ENCODE measurements around the gene GON4L.
"Not testable (repeated sequence)": the region's sequence is repeated elsewhere in the genome, so short reads cannot be mapped to it uniquely, and the experiment has no call there.

Gene GON4L

DNA sequence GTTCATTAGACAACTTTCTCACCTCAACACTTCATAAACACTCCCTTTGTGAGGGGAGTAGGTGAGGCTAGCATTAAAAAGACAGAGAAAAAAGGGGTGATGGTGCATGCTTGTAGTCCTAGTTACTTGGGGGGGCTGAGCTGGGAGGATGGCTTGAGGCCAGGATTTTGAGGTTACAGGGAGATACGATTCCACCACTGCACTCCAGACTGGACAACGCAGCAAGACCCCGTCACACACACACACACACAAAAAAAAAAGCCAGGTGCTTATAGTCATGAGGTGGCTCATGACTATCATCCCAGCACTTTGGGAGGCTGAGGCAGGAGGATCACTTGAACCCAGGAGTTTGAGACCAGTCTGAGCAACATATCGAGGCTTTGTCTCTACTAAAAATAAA is 29.6 kb downstream of the GON4L start:
- no peak overlapping the region for H3K4me3 ChIP-seq (ENCODE audit: low read depth in 1 of 2, low read length in 2 of 2)
- no peaks in the 10 kb centered on the region for H3K27me3 ChIP-seq (ENCODE audit: low read depth, low read length)
- no peak overlapping the region for H3K27ac ChIP-seq (ENCODE audit: low read length)
- no peaks in the 10 kb centered on the region for H3K4me1 ChIP-seq (ENCODE audit: control insufficient read depth in 1 of 2, insufficient read depth in 2 of 2, low read length in 2 of 2)
- no peaks in the 10 kb centered on the region for H3K9me3 ChIP-seq (ENCODE audit: control insufficient read depth in 1 of 2, low read length in 2 of 2)
- H3K36me3 ChIP-seq (ENCODE audit: control insufficient read depth in 1 of 2, insufficient read depth in 2 of 2, low read length in 2 of 2), result peaks cover 15 to 20% of the 10 kb centered on the region in 2 donors

GRCh38 chr1:155816351-155816750 is 40.7 kb downstream of the GON4L start:
- H3K36me3 ChIP-seq (ENCODE audit: control insufficient read depth in 1 of 2, insufficient read depth in 2 of 2, low read length in 2 of 2), result peaks cover 40 to 53% of the 10 kb centered on the region in 2 donors

DNA sequence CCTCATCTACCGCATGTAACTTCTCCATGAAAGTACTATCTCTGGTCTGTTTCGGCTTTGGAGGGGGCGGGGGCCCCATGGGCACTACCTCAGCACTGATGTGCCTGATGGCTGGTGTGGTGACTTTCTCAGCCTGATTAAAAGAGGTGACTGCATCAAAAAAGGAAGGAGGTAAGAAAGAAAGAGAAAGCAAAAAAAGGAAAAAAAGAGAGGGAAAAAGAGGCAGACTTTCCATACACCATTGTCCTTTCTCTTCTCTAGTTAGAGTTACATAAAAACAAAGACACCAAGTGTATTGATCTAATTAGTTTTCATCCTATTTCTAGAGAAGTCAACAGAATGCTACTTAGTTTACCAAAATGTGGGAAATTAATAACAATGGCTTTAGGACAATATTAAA is 43.3 kb downstream of the GON4L start:
- Histone ChIP-seq H3K27ac (ENCODE audit: low read length) (no peak overlapping the region), H3K9me3 (ENCODE audit: control insufficient read depth in 1 of 2, low read length in 2 of 2) (no peaks in the 10 kb centered on the region), H3K36me3 (ENCODE audit: control insufficient read depth in 1 of 2, insufficient read depth in 2 of 2, low read length in 2 of 2) (peaks cover 24 to 34% of the 10 kb centered on the region in 2 donors), H3K4me1 (ENCODE audit: control insufficient read depth in 1 of 2, insufficient read depth in 2 of 2, low read length in 2 of 2) (no peaks in the 10 kb centered on the region), H3K27me3 (ENCODE audit: low read depth, low read length) (no peaks in the 10 kb centered on the region), H3K4me3 (ENCODE audit: low read depth in 1 of 2, low read length in 2 of 2) (no peak overlapping the region)

More at GRCh38 chr1:155816351-155816750, 40.7 kb downstream of the GON4L start:
- H3K4me1 ChIP-seq (ENCODE audit: control insufficient read depth in 1 of 2, insufficient read depth in 2 of 2, low read length in 2 of 2), result no peaks in the 10 kb centered on the region
- no peak overlapping the region for H3K4me3 ChIP-seq (ENCODE audit: low read depth in 1 of 2, low read length in 2 of 2)
- no peak overlapping the region for H3K27ac ChIP-seq (ENCODE audit: low read length)
- H3K9me3 ChIP-seq (ENCODE audit: control insufficient read depth in 1 of 2, low read length in 2 of 2), result no peaks in the 10 kb centered on the region
- H3K27me3 ChIP-seq (ENCODE audit: low read depth, low read length), result no peaks in the 10 kb centered on the region

DNA sequence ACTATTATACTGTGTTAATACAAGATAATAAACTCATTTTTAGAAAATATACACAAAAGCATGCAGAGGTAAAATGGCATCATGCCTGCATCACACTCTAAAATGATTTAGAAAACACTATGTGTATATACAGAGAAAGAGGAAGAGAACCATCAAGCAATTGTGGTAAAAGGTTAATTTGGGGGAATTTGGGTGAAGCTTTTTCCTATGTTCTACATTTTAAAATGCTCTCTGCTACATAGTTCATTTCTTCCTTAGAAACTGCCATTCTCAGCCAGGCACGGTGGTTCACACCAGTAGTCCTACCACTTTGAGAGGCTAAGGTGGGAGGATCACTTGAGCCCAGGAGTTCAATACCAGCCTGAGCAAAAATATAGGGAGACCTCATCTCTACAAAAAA is 44.1 kb downstream of the GON4L start:
- H3K4me3 ChIP-seq (ENCODE audit: low read depth in 1 of 2, low read length in 2 of 2), result no peak overlapping the region
- no peaks in the 10 kb centered on the region for H3K4me1 ChIP-seq (ENCODE audit: control insufficient read depth in 1 of 2, insufficient read depth in 2 of 2, low read length in 2 of 2)
- peaks cover 19 to 30% of the 10 kb centered on the region in 2 donors for H3K36me3 ChIP-seq (ENCODE audit: control insufficient read depth in 1 of 2, insufficient read depth in 2 of 2, low read length in 2 of 2)
- H3K27me3 ChIP-seq (ENCODE audit: low read depth, low read length), result no peaks in the 10 kb centered on the region
- H3K9me3 ChIP-seq (ENCODE audit: control insufficient read depth in 1 of 2, low read length in 2 of 2), result no peaks in the 10 kb centered on the region
- no peak overlapping the region for H3K27ac ChIP-seq (ENCODE audit: low read length)

DNA sequence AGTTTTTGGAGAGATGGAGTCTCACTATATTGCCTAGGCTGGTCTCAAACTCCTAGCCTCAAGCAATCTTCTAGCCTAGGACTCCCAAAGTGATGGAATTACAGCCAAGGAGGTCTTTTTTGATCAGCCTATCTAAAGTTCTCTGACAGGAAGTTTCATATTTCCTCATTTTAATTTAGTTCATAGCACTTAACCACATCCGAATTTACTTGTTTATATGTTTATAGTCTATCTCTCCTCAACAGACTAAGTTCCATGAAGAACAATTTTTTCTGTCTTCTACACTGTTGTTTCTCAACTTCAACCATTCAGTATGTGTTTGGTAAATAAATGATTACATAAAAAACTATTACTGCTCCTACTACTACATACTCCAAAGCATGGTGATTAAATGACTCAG is 47.9 kb downstream of the GON4L start:
- Histone ChIP-seq H3K27ac (ENCODE audit: low read length) (no peak overlapping the region), H3K27me3 (ENCODE audit: low read depth, low read length) (no peaks in the 10 kb centered on the region), H3K9me3 (ENCODE audit: control insufficient read depth in 1 of 2, low read length in 2 of 2) (no peaks in the 10 kb centered on the region), H3K4me1 (ENCODE audit: control insufficient read depth in 1 of 2, insufficient read depth in 2 of 2, low read length in 2 of 2) (no peaks in the 10 kb centered on the region), H3K36me3 (ENCODE audit: control insufficient read depth in 1 of 2, insufficient read depth in 2 of 2, low read length in 2 of 2) (peaks cover 22 to 30% of the 10 kb centered on the region in 2 donors), H3K4me3 (ENCODE audit: low read depth in 1 of 2, low read length in 2 of 2) (no peak overlapping the region)

DNA sequence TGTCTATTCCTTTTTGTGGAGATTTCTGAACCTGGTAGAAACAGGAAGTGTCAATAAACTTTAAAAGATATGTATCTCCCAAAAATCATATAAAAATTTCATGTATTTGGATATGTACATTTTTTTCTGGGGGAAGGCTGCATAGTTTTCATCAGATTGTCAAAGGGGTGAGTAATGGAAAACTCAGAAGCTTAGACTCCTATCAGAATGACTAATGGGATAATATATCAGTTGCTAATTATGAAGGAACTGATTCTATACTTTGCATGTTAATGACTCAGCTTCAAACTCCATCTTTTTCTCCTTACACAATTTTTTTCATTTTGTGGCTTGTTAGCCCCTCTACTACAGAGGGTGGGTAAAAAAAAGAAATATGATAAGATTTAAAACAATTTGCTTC is 55.9 kb downstream of the GON4L start:
- H3K4me3 ChIP-seq (ENCODE audit: low read depth in 1 of 2, low read length in 2 of 2), result no peak overlapping the region
- H3K9me3 ChIP-seq (ENCODE audit: control insufficient read depth in 1 of 2, low read length in 2 of 2), result no peaks in the 10 kb centered on the region
- no peak overlapping the region for H3K27ac ChIP-seq (ENCODE audit: low read length)
- H3K4me1 ChIP-seq (ENCODE audit: control insufficient read depth in 1 of 2, insufficient read depth in 2 of 2, low read length in 2 of 2), result no peaks in the 10 kb centered on the region
- peaks cover 23 to 29% of the 10 kb centered on the region in 2 donors for H3K36me3 ChIP-seq (ENCODE audit: control insufficient read depth in 1 of 2, insufficient read depth in 2 of 2, low read length in 2 of 2)
- H3K27me3 ChIP-seq (ENCODE audit: low read depth, low read length), result no peaks in the 10 kb centered on the region

DNA sequence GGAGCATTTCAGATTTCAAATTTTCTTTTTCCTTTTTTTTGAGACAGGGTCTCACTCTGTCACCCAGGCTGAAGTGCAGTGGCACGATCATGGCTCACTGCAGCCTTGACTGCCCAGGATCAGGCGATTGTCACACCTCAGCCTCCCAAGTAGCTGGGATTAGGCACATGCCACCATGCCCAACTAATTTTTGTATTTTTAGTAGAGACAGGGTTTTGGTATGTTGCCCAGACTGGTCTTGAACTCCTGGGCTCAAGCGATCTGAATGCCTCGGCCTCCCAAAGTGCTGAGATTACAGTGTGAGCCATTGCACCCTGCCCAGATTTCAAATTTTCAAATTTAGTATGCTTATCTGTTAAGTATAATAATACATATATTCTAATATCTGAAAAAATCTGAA is 61.4 kb downstream of the GON4L start:
- not testable (repeated sequence) for H3K9me3 ChIP-seq (ENCODE audit: control insufficient read depth in 1 of 2, low read length in 2 of 2); H3K27ac ChIP-seq (ENCODE audit: low read length); H3K4me3 ChIP-seq (ENCODE audit: low read depth in 1 of 2, low read length in 2 of 2); H3K4me1 ChIP-seq (ENCODE audit: control insufficient read depth in 1 of 2, insufficient read depth in 2 of 2, low read length in 2 of 2); H3K27me3 ChIP-seq (ENCODE audit: low read depth, low read length)
- H3K36me3 ChIP-seq (ENCODE audit: control insufficient read depth in 1 of 2, insufficient read depth in 2 of 2, low read length in 2 of 2), result peaks cover 18 to 32% of the 10 kb centered on the region in 2 donors

DNA sequence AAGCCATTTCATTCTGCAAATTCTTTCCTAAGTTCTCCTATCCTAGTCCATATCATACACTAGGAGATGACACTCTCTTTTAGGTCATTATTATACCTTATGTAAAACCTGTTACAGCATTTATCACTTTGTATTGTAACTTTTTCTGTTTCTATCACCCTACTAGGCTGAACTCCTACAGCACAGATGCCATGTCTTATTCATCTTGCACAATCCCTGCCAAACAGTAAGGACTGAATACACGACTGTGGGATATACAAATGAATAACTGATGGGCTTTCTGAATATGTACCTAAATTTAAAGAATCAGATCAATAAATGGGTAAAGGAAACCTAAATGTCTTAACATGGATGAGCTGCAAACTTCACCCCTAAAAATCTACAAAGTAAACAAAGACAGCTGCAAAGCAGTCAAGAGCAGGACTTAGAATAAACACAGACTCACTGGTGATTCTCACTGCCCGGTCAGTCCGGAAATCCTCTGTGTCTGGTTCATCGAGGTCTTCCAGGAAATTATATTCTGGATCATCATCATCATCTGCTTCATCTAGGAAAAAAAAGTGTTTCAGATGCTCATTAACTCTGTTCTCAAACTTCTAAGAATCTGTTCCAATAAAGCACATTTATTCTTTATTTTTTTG is 62.3 kb downstream of the GON4L start:
- no peak overlapping the region for H3K27ac ChIP-seq (ENCODE audit: low read length)
- H3K4me3 ChIP-seq (ENCODE audit: low read depth in 1 of 2, low read length in 2 of 2), result no peak overlapping the region
- H3K4me1 ChIP-seq (ENCODE audit: control insufficient read depth in 1 of 2, insufficient read depth in 2 of 2, low read length in 2 of 2), result no peaks in the 10 kb centered on the region
- peaks cover 17 to 36% of the 10 kb centered on the region in 2 donors for H3K36me3 ChIP-seq (ENCODE audit: control insufficient read depth in 1 of 2, insufficient read depth in 2 of 2, low read length in 2 of 2)
- no peaks in the 10 kb centered on the region for H3K27me3 ChIP-seq (ENCODE audit: low read depth, low read length)
- H3K9me3 ChIP-seq (ENCODE audit: control insufficient read depth in 1 of 2, low read length in 2 of 2), result no peaks in the 10 kb centered on the region

DNA sequence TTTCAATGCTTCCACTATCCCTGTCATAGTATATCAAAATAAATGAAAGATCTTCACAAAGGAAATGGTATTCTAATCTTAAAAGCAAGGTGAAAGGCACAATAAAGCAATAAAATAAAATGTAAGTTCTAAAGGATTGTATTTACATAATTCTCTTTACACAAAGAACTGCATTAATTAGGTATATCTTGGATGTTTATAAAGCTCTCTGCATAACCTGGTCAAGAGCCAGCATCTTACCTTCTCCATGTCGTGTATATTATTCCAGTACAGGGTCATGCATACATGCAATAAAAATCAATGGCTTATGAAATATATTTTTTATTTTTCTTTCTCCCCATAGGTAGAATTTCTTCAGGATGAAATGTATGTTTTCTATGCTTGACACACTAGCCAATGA is 63.8 kb downstream of the GON4L start:
- no peaks in the 10 kb centered on the region for H3K9me3 ChIP-seq (ENCODE audit: control insufficient read depth in 1 of 2, low read length in 2 of 2)
- H3K36me3 ChIP-seq (ENCODE audit: control insufficient read depth in 1 of 2, insufficient read depth in 2 of 2, low read length in 2 of 2), result peaks cover 10 to 42% of the 10 kb centered on the region in 2 donors
- no peaks in the 10 kb centered on the region for H3K27me3 ChIP-seq (ENCODE audit: low read depth, low read length)
- no peak overlapping the region for H3K4me3 ChIP-seq (ENCODE audit: low read depth in 1 of 2, low read length in 2 of 2)
- no peak overlapping the region for H3K27ac ChIP-seq (ENCODE audit: low read length)
- H3K4me1 ChIP-seq (ENCODE audit: control insufficient read depth in 1 of 2, insufficient read depth in 2 of 2, low read length in 2 of 2), result no peaks in the 10 kb centered on the region

GRCh38 chr1:155777582-155777981 is 79.4 kb downstream of the GON4L start:
- H3K4me3 ChIP-seq (ENCODE audit: low read depth in 1 of 2, low read length in 2 of 2), result no peak overlapping the region
- no peak overlapping the region for H3K27ac ChIP-seq (ENCODE audit: low read length)
- H3K4me1 ChIP-seq (ENCODE audit: control insufficient read depth in 1 of 2, insufficient read depth in 2 of 2, low read length in 2 of 2), result no peaks in the 10 kb centered on the region
- H3K9me3 ChIP-seq (ENCODE audit: control insufficient read depth in 1 of 2, low read length in 2 of 2), result no peaks in the 10 kb centered on the region
- peaks cover 17 to 47% of the 10 kb centered on the region in 2 donors for H3K36me3 ChIP-seq (ENCODE audit: control insufficient read depth in 1 of 2, insufficient read depth in 2 of 2, low read length in 2 of 2)
- no peaks in the 10 kb centered on the region for H3K27me3 ChIP-seq (ENCODE audit: low read depth, low read length)

DNA sequence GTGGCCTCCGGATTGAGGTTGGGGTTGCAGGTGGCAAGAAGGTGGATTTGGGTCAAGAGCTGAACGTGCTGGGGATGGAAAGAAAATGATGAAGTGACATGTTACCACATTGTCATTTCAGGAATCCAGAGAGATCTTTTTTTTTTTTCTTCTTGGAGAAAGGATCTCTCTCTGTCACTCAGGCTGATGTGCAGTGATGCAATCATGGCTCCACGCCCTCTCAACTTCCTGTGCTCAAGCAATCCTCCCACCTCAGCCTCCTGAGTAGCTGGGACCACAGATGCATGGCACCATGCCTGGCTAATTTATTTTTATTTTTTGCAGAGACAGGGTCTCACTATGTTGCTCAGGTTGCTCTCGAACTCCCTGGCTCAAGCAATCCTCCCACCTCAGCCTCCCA is 80.6 kb downstream of the GON4L start:
- peaks cover 14 to 59% of the 10 kb centered on the region in 2 donors for H3K36me3 ChIP-seq (ENCODE audit: control insufficient read depth in 1 of 2, insufficient read depth in 2 of 2, low read length in 2 of 2)

DNA sequence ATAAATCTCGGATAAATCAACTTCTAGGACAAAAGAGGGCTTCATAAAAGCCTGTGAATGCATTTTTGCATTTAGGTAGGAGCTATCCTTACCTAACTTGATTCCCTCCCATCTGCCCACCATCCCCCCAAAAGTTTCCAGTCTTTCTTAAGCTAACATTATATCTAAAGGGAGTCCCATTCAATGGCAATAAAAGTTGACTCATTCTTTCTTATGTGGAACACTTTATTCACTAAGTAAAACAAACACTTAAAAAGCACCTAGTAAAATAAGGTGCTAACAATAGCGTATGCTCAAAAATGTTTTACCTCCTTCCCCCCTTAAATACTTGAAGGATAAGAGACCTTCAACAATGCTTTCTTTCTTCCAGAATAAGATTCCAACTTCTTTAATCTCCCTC is 83.8 kb downstream of the GON4L start:
- Histone ChIP-seq H3K27me3 (ENCODE audit: low read depth, low read length) (no peaks in the 10 kb centered on the region), H3K36me3 (ENCODE audit: control insufficient read depth in 1 of 2, insufficient read depth in 2 of 2, low read length in 2 of 2) (peaks cover 35 to 81% of the 10 kb centered on the region in 2 donors), H3K27ac (ENCODE audit: low read length) (no peak overlapping the region)

More for the DNA sequence above, 80.6 kb downstream of the GON4L start:
- Histone ChIP-seq H3K9me3 (ENCODE audit: control insufficient read depth in 1 of 2, low read length in 2 of 2) (no peaks in the 10 kb centered on the region), H3K4me3 (ENCODE audit: low read depth in 1 of 2, low read length in 2 of 2) (no peak overlapping the region), H3K27me3 (ENCODE audit: low read depth, low read length) (no peaks in the 10 kb centered on the region), H3K4me1 (ENCODE audit: control insufficient read depth in 1 of 2, insufficient read depth in 2 of 2, low read length in 2 of 2) (no peaks in the 10 kb centered on the region), H3K27ac (ENCODE audit: low read length) (no peak overlapping the region)

More for the DNA sequence above, 83.8 kb downstream of the GON4L start:
- no peak overlapping the region for H3K4me3 ChIP-seq (ENCODE audit: low read depth in 1 of 2, low read length in 2 of 2)
- no peaks in the 10 kb centered on the region for H3K9me3 ChIP-seq (ENCODE audit: control insufficient read depth in 1 of 2, low read length in 2 of 2)
- H3K4me1 ChIP-seq (ENCODE audit: control insufficient read depth in 1 of 2, insufficient read depth in 2 of 2, low read length in 2 of 2), result no peaks in the 10 kb centered on the region

Data from muscle layer of duodenum (tissue), 2 donors.